Tibial nerve (tissue), 4 donors: Measurements from ENCODE around the gene UMAD1.

Source experiments
- CTCF ChIP-seq, 5 experiments: fragments of 200-600 bp in 3 of 5; fragments of 450-650 bp in 2 of 5; sonication (generic) in 3 of 5; IDR thresholded peaks; one replicate each; pipeline ENCODE4 v1.5.1; 2016 to 2019; ENCODE audit warnings: antibody characterized with exemption in 5 of 5, mild to moderate bottlenecking in 3 of 5, moderate library complexity in 2 of 5
- EP300 ChIP-seq, 2 donors: sonication (generic); formaldehyde crosslinking; IDR thresholded peaks; one replicate each; pipeline ENCODE4 v1.6.1; 2017; ENCODE audit warnings: antibody characterized with exemption in 2 of 2, mild to moderate bottlenecking in 1 of 2
- POLR2A ChIP-seq, 2 donors: fragments of 450-650 bp; IDR thresholded peaks; one replicate each; pipeline ENCODE4 v1.6.1; 2017; ENCODE audit warnings: antibody characterized with exemption in 2 of 2, mild to moderate bottlenecking in 2 of 2, moderate library complexity in 2 of 2

DNA sequence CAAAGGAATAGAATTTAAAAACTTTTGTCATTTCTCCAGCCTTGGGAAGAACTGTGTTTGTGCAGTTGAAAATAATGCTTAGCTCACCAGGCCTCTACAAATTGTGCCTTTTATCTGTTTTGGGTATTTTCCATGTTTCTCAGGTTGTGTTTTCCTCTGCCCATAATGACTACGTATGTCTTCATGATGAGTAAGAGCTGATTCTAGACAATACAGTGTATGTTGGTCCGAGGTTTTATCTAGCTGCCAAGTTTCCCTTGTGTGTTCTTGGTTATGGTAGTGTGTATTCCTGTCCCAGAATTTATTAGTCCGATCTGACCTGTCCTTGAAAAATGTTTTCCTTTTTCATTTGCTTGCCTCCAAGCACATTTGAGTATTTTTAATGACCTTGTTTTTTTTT, 244.3 kb downstream of the UMAD1 start:
- TF ChIP-seq EP300 (IDR thresholded peaks at IDR 0.05) (no peak), CTCF (IDR thresholded peaks at IDR 0.05) (no peak), POLR2A (IDR thresholded peaks at IDR 0.05) (no peak)
